Right hindlimb (tissue), 1 donor: Measurements from ENCODE around the gene CNTN5.

Experiments used
- DNase-seq: peaks from one replicate; pipeline ENCODE4 v3.0.0-alpha.2; 2018

Gene CNTN5

GRCh38 chr11:99418927-99419720 is 398.4 kb downstream of the CNTN5 start:
- DNase-seq, result no peak

DNA sequence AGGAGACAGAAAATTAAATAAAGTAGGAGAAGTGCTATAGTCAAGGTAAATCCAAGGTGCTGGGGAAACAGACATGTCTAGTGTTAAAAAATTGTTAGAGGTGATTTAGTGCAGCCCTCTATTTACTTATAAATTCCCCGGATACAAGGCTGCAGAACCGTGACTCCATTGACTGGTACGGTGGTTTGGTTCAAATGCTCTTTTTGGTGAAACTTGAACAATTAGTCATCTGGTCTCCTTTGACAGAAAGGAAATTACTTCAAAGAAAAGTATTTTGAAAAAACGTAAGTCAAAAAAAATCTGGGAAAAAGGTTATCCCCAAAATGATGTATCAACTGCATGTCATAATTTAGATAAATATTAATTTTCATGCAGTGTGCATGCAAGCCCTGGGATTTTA is 399.2 kb downstream of the CNTN5 start:
- DNase-seq, result no peak

- DNase-seq, result no peak
Measured at GRCh38 chr11:99422581-99423427, 402.1 kb downstream of the CNTN5 start.

DNA sequence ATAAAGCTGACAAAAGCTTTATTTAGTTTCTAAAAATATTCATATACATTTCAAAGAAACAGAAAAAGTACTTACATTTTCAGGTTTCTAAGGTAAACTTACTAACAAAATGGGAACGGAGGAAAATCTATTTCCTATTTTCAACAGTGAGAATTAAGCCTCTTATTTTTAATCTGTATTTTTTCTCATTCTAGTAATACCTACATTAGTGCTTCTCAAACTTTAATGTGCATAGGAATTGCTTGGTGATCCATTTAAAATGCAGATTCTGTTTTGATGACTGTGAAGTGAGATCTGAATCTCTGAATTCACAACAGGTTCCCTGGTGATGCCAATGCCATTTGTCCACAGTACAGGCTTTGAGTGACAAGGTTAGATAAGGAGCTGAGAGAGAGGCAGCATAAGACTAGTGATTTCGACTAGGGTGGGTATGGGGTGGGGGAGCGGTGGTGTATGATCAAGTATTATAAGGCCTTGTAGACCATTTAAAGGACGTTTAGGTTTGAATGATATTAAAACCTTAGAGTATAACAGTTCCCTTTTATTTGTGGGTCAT is 402.8 kb downstream of the CNTN5 start:
- no peak for DNase-seq

GRCh38 chr11:99424313-99425084 is 403.8 kb downstream of the CNTN5 start:
- no peak for DNase-seq

GRCh38 chr11:99425596-99425995 is 404.8 kb downstream of the CNTN5 start:
- DNase-seq, result no peak

- no peak for DNase-seq
Measured at GRCh38 chr11:99432677-99433076, 411.9 kb downstream of the CNTN5 start.

- DNase-seq, result no peak
Measured at GRCh38 chr11:99443276-99443675, 422.5 kb downstream of the CNTN5 start.

- DNase-seq, result no peak
Measured at GRCh38 chr11:99446400-99446799, 425.7 kb downstream of the CNTN5 start.

GRCh38 chr11:99449345-99449744 is 428.6 kb downstream of the CNTN5 start:
- no peak for DNase-seq

- no peak for DNase-seq
Measured at GRCh38 chr11:99452075-99452474, 431.3 kb downstream of the CNTN5 start.

GRCh38 chr11:99461913-99462312 is 441.2 kb downstream of the CNTN5 start:
- DNase-seq, result no peak

GRCh38 chr11:99464985-99465384 is 444.2 kb downstream of the CNTN5 start:
- no peak for DNase-seq

- DNase-seq, result no peak
Measured at GRCh38 chr11:99489581-99489980, 468.8 kb downstream of the CNTN5 start.

DNA sequence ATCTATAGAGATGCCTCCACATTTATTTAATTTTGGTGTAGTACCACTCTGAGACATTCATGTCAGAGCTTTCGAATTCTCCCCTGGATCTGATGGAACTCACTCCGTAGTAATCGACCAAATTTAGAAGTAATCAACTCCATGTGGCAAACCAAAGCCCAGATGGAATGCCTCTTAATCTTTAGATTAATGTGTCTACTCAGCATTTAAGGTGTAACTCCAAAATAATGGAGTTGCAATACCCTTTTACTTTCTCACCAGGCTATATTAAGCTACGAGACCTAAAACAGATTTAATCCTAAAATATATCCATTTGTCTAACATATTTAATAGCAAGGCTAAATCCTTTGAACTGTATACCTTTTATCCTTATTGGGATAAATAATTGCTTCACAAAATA is 473.3 kb downstream of the CNTN5 start:
- no peak for DNase-seq

GRCh38 chr11:99501655-99502054 is 480.9 kb downstream of the CNTN5 start:
- DNase-seq, result no peak

DNA sequence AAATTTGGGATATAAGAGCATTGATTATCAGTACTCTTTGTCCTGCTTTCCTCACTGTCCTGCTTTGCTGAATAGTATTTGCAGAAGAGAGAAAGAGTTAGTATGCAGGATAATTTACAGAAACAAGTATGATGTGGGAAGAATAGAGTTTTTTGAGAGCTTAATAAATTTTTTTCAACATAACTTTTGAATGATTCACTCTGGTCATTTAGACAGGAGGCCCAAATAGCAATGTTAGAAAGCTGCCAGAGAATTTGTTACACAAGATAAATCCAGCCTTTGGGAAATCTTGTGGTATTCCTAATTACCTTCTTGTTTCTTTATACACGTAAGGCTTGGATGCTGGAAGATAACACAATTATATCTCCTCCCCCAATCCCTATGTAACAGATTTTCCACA is 484.6 kb downstream of the CNTN5 start:
- no peak for DNase-seq

GRCh38 chr11:99505831-99506230 is 485.1 kb downstream of the CNTN5 start:
- no peak for DNase-seq

- no peak for DNase-seq
Measured at GRCh38 chr11:99509863-99510262, 489.1 kb downstream of the CNTN5 start.

- DNase-seq, result no peak
Measured at GRCh38 chr11:99513368-99513767, 492.6 kb downstream of the CNTN5 start.

GRCh38 chr11:99519095-99519494 is 498.3 kb downstream of the CNTN5 start:
- no peak for DNase-seq

DNA sequence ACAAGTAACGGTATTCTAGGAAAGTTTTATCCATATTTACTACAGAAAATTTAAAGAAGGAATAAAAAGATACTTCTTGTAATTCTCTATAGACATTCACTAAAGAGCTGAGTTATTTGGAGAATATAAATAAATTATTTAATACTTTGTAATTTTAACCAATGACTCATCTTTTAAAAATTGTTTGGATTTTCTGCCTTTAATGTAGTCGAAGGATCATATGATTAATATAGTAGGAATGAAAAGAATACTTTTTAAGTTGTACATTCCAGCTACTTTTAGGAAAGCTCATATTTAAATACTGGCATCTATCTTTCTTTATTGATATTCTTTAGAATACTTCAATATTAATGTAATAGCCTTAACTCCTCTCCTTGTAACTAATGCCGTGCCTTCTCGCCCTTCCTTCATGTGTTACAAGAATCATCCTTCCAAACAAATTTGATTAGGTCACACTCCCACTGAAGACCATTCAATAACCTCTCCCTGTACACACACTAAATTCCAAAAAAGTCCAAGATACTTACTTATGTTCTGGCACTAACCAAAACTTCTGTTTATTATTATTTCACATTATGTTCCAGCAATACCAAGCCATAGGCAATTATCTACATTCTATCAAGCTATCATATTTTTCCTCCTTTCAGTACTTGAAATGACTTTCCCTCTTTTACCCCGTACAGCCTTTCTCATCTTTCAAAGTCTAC is 501.9 kb downstream of the CNTN5 start:
- no peak for DNase-seq
